Raji (cell line): ENCODE data around the gene VDR.
A peak's percentile ranks its signal among the peaks of the same experiment; 100 is the strongest.

ENCODE experiments used
- POLR2A ChIP-seq: IDR thresholded peaks from 2 replicates; pipeline ENCODE4 v1.6.1; 2011; ENCODE audit warnings: low read depth, low read length, control low read depth; ENCODE audit not compliant: insufficient read depth

Gene VDR

DNA sequence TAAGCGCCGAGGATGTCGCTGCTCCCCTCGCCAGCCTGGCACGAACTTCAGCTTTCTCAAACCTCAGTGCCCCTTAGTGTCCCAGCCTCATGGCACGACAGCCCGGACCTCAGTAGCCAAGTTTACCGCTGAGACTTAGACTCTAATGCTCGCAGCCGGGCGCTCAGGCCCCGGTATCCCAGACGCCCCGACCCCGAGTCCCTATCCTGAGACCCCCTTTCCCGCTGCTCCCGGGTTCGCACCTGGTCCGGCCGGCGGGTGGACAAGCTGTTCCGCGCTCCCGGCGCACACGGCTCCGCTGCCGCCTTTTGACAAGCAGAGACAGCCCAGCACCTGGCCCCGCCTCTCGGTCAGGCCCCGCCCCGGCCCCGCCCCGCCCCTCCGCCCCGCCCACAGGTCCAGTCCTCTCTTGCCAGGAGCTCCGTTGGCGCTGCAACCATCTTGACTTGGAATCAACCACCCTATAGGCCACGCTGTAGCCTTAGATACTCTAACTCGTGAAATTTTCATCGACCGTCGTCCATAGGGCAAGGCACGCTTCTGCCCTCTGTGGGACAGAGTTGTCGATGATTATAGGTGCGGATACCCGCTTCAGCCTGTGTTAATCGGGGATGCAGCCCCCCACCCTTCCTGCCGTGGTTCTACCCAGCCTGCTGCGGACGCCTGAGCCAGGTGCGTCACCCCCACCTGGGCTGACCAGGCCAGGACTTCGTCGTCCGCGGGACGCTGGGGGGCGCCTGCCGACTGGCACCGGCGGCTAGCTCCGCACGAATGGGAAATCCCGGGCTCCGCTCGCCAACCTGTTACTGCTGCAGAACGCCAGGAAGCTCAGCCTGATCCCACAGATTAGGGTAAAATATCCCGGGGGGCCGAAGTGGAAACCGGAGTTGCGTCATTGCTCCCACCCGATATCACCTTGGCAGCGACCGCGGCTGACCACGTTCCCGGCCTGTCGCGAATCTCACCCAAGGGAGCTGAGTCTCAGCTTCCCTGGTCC, at the start of gene VDR:
TSS of gene VDR (minus strand) at position 282 of the 997 bp plus-strand sequence. CDS start 25,881 bp downstream, outside the sequence.
- peak; percentile 82 for TF ChIP-seq POLR2A

DNA sequence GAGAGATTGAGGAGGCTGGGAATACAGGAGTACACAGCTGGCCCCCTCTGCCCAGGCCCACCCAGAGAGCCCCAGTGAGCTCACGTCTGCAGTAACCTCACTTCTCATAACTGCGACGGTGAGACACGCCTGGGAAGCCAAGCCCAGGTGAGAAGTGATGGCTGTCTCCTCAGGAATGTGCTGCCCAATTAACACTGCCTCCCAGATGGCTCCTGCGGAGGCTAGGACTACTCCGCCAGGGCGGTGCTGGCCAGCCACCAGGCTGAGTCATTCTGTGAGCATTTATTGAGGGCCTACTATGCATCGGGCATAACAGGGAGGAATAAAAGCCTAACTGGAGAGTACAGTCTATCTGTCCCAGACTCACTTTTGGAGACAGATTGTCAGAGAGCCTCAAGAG, 49.3 kb upstream of the VDR start:
- no peak for TF ChIP-seq POLR2A

DNA sequence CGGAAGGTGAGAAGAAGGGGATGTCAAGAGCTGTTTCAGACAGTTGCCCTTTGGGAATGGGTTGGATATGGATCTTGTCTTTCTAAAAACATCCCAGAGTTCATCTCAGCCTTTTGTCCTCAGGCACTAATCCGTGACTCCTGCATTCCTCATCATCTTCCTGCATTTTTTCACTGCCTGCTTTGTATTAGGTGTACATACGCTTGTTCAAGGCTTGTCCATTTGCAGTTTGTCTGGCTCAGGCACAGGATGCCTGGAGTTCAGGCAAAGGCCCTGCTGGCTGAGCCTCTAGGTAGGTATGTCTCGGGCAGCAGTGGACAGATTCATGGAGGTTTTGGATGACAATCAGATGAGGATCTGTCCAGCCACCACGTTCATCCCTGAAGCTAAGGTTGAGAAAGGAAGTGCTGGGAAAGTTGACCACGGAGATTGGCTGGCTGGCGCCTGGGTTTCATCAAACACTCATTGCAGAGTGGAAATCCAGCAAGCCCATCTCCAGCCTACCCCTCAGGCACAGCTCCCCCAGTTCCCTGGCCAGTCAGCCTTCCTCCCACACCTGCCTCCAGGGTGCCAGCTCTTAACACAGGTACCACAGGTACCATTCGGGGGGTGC, 46.2 kb upstream of the VDR start:
- TF ChIP-seq POLR2A: no peak

DNA sequence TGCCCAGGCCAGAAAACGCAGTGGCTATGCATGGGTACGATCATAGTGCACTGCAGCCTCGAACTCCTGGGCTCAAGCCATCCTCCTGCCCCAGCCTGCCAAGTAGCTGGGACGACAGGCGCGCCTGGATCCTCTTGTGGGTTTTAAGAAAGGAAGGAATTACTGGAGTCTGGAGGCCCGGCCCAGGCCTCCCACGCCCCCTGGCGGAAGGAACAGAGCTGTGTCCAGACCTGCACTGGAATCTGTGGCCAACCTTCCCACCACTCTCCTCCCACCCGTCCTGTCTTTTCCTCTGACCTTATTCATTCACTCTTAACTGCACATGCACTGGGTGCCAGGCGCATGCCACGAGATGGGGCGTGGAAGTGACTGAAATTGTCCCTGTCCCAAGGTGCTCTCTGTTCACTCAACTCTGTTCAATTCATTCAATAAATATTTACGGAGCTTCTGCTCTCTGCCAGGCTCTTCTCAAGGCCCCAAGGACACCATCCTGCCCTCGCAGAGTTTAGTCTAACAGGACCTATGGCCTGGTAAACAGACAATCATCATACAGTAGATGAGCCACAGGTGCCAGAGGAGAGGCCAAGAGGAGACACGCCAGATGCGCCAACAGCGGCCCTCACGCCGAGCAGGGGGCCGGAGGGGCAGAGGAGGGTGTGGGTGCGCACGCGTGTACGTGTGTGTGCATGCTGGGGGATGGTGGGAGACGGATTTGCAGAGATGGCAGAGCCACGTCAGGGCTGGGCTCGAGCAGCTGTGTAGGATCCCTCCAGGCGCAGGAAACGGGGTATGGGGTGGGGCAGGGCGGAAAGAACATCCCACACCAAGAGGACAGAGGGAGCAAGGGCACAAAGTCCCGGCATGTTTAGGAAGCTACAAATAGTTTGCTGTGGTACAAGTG, 44.9 kb upstream of the VDR start:
- no peak for TF ChIP-seq POLR2A

DNA sequence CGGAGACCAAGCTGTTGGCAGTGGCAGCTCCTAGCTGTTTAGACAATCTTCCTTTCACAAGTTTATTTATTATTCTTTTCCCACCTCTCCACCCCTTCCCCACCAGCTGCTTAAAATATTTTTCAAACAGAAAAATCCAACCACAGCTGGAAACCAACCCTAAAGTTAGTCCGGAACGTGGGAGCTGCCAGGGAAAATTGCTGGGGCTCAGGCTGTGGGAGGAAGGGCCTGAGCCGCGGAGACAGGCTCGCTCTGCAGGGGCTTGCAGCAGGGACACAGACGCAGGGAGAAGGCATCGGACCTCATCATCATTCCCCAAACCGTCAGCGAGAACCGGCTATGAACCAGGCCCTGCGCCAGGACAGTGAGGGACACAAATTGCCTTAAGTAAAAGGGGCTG, 42.5 kb upstream of the VDR start:
- no peak for TF ChIP-seq POLR2A

DNA sequence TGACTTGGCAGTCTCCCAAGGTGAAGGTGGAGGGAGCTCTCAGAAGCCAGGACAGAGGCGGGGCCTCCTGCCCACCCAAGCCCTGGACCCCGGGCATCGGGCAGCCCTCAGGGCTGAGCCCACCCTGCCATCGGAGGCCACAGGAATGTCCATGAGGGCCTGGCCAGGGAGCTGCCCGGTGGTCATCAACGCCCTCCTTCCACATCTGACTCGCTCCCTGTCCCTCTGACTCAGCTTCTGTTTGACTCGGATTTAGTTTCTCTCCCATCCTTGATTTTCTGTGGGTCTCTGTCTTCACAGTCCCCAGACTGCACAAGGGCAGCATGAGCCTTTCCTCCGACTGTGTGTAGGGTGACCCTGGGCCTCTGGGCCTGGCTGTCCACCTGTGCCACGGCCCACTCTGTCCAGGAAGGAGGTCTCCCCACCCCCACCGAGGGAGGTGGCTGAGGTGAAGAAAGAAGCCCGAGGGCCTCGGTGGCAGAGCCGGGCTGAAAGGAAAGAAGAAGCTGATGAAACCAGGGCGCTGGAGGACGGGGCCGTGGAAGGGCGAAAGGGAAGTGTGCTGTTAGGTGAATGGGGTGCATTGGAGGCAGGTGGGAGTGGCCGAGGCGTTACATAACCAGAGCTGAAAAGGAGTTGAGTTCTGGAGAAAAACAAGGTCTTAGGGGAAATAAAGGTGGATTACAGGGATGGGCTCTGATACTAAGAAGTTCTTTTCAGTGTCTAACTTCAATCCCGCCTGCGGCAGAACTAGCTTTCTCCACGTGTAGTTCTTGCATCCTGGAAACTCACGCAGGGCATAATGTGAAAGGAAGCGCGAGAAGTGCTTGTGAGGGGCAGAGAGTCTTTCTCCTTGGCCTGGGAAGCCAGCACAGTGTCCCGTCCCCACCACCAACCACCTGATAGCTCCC, 41.9 kb upstream of the VDR start:
- TF ChIP-seq POLR2A: no peak

DNA sequence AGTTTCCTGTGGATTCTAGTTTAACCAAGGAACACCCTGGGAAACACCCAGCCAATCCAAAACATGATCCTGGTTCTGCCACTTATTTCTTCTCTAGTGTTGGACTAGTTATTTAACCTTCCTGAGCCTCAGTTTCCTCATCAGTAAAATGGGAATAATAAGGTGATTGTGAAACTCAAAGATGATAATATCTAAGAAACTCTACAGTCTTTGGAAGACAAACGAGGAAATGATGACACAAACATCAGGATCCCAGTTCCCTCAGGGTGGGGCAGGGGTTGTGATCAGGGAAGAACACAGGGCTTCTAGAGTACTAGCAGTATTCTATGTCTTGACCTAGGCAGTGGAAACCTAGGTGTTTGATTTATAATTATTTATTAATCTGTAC, 40.5 kb upstream of the VDR start:
- no peak for TF ChIP-seq POLR2A

DNA sequence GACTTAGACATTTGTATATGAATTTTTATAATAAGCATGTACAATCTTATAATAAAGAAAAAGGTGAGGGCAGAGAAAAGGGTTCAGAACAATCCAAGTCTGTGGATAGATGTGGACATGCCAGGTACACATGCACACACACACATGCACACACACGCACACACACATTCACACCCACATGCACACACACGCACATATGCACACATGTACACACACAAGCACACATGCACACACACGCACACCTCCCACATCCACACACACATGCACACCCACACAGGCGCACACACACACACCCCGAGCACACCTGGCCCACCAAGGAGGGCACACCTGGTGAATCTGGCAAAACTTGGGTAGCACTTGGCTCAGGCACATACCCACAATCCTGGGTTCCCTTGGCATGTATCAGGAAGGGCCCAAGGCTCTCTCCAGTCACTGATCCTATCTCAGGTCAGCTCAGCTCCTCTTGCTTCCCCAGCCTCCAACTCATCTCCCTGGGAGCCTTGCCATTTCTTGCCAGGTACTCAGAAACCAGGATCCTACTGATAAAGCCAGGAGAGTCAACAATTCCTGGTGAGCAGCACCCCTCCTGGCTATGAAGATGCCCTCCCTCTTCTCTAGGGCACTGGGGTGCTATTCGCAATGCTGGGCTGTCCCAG, 40.0 kb upstream of the VDR start:
- no peak for TF ChIP-seq POLR2A

DNA sequence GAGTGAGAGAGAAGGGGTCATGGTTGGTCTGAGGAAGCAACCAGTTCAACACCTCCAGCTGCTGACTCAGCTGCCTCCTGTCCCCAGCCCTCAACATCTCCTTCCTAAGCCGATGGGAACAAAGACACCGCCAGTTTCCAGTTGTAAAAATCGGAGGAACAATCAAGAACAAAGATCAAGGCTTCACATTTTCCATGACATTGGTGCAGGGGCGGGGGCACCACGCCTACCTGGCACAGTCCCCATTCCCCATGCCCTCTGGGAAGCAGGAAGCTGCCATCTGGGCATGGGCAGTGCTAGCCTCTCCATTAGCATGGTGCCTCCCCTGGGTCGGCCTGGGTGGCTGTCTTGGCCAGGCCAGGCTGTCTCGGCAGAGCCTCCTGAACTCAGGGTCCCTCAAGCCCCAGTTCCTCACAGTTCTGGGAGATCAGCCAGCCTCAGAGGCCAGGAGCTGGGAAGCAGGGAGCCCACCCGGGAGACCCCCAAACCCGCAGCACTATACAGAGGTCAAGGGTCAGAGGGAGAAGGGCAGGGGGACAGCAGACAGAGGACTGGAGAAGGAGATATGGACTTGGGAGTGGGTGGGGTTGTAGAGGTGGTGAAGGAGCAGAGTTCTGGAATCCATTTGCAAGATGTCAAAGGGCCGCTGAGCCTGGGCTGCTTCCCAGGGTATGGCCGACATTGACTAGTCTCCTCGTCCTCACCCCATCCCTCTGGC, 39.0 kb upstream of the VDR start:
- no peak for TF ChIP-seq POLR2A

DNA sequence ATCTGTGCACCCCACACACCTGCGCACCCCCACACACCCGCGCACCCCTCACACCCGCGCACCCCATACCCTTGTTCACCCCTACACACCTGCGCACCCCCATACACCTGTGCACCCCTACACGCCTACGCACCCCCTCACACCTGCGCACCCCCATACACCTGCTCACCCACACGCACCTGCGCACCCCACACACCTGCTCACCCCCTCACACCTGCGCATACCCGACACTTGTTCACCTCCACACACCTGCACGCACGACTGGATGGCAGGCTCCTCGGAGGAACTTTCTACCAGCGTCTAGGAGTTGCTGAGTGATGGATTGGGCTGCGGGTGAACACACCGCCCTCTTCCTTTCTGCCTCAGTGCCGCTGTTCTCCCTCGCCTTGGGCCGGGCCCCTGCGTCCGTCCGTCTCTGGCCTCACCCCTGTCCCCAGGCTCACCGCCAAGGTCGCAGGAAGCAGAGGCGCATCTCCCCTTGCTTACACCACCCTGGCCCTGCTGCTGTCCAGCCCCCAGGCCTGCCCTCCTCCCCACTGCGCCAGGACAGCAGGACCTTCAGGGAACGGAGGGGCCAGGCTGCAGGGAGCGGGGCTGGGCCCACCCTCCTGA, 37.9 kb upstream of the VDR start:
- no peak for TF ChIP-seq POLR2A

DNA sequence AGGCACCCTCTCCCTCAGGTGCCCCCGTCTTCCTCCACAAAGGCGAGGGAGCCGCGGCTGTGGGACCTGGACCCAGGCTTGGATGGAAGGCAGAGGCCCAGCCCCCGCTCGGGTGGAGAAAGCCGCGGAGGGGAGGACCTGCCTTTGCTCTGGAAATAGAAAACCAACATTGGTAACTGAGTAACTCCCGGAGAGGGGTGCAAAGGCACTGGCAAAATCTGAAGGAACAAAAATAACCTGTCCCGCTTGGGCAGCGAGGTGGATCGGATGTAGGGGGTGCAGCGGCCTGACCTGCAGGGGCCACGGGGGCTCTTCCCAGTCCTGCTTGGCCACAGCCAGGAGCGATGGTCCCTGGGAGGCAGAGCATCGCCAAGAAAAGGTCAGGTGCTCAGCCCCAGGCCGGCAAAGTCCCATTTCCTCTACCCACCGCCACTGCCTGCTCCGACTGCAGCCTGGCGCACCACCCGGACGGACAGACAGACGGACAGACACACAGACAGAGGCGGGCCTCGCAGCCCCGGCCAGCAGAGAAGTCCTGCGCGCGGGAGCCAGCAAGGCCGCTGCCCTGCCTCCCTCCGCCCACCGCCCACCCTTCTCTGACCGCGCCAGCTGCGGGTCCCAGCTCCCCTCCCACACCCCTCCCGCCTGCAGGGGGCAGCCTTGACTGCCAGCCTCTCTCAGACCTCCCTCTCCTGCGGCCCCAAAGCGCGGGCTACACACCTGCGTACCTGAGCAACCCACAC, 37.2 kb upstream of the VDR start:
- no peak for TF ChIP-seq POLR2A

DNA sequence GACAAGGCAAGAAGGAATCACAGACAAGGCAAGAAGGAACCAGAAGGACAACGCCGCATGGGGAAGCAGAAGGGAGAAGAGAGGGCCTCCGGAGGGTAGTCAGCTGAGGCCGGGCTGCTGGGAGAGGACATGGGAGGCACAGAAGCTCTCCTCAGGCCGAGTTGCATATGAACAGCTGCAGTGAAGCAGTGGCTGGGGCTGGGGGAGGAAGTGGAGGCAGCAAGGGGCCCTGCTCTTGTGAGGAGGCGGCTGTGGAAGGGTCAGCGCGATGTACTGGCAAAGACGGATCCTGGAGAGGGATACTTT, 36.6 kb upstream of the VDR start:
- TF ChIP-seq POLR2A: no peak
